Measurements from ENCODE around the gene OSBPL5.

DNA sequence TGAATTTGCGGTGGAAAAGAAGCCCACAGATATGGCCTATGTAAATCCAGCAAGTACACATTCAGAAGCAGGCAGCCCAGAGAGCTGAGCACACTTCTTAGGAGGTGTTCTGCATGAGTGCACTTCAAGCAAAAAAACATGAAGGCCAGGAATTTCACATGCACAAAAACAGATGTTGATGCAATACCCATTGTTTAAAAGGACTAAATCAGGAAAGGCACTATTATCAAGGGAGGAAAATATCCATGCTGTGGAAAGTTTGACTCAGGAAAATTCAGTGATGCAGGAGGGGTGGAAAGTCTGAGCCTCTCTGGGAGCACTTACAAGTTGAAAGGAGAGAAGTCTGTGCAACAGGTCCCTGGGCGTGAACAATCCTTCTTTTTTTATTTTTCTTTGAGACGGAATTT, 92.1 kb downstream of the OSBPL5 start:
- TF ChIP-seq TARDBP (IDR thresholded peaks at IDR 0.05) (no peak), BHLHE40 (IDR thresholded peaks at IDR 0.05; ENCODE audit: borderline replicate concordance) (no peak), SP1 (IDR thresholded peaks at IDR 0.05) (no peak), HDGF (IDR thresholded peaks at IDR 0.05; ENCODE audit: borderline replicate concordance) (no peak)
